Endothelial cell of umbilical vein (primary cell): ENCODE results near the gene SLC52A1. TPM values are rescaled to one million over a fixed set of nuclear protein-coding genes. Genes with fewer than 3 reads are reported as not detected.
A peak's percentile ranks its signal among the peaks of the same experiment; 100 is the strongest.
"Not testable (repeated sequence)": the region's sequence is repeated elsewhere in the genome, so short reads cannot be mapped to it uniquely, and the experiment has no call there.

ENCODE experiments used
- BruUV-seq: library from RNA; stranded (reverse); fragments of 400-500 nt; replicated peaks from 2 replicates; lab custom pipeline; 2021; lab: Mats Ljungman, UMichigan
- CTCF ChIA-PET: fragments of 300-600, 350-600 bp; sonication (Branson Sonifier 250); formaldehyde crosslinking; loops from one replicate; lab custom pipeline; 2021; ENCODE audit warnings: antibody characterized with exemption, inconsistent platforms; lab: Charles Lee
- POLR2A ChIA-PET: fragments of 300-600, 350-600 bp; sonication (Branson Sonifier 250); formaldehyde crosslinking; loops from one replicate; lab custom pipeline; 2021; ENCODE audit warnings: antibody characterized with exemption, inconsistent platforms; lab: Charles Lee
- DNase-seq: peaks from one replicate; pipeline ENCODE4 v3.0.0-alpha.2; 2011; ENCODE audit warnings: low read depth, low spot score
- FAIRE-seq: peaks from 2 replicates; lab custom pipeline; 2011; peaks lifted over from hg19 to GRCh38; lab: Jason Lieb, UNC
- H2AFZ ChIP-seq: 2 replicates; pipeline ENCODE4 v1.6.0; 2012; ENCODE audit warnings: low read depth, low read length, control low read depth, inconsistent platforms
- H3K27ac ChIP-seq: 2 replicates; pipeline ENCODE4 v1.5.1; 2011; ENCODE audit warnings: low read depth, mild to moderate bottlenecking, control low read depth, low read length, moderate library complexity; ENCODE audit not compliant: insufficient read depth
- H3K27me3 ChIP-seq, 2 experiments: 2 replicates each; pipeline versions ENCODE4 v1.6.0 to v1.6.1; 2011; ENCODE audit warnings: low read length in 2 of 2, mixed read lengths in 1 of 2; ENCODE audit not compliant: control insufficient read depth in 2 of 2, insufficient read depth in 2 of 2
- H3K36me3 ChIP-seq, 2 experiments: 2 replicates in 1 of 2; 3 replicates in 1 of 2; pipeline ENCODE4 v1.5.1; 2011; ENCODE audit warnings: low read length in 2 of 2, mild to moderate bottlenecking in 1 of 2, moderate library complexity in 1 of 2; ENCODE audit not compliant: control insufficient read depth in 2 of 2, insufficient read depth in 2 of 2; ENCODE audit errors: extremely low read depth in 1 of 2
- H3K4me1 ChIP-seq: 3 replicates; pipeline ENCODE4 v1.5.1; 2011; ENCODE audit warnings: mild to moderate bottlenecking, low read length; ENCODE audit not compliant: control insufficient read depth, insufficient read depth; ENCODE audit errors: extremely low read depth
- H3K4me2 ChIP-seq: 2 replicates; pipeline ENCODE4 v1.6.1; 2011; ENCODE audit warnings: low read length, control low read depth, mixed read lengths; ENCODE audit not compliant: insufficient read depth
- H3K4me3 ChIP-seq, 3 experiments: fragments of 200-600 bp in 1 of 3; sonication (generic), shearing (Covaris generic) in 1 of 3; replicated peaks in 1 of 3; 2 replicates each; pipeline ENCODE4 v1.5.1; 2011 to 2016; ENCODE audit warnings: control low read depth in 3 of 3, low read length in 3 of 3, mild to moderate bottlenecking in 2 of 3, inconsistent platforms in 1 of 3, low read depth in 1 of 3, moderate library complexity in 1 of 3; ENCODE audit not compliant: insufficient read depth in 1 of 3
- H3K79me2 ChIP-seq: 2 replicates; pipeline ENCODE4 v1.6.0; 2012; ENCODE audit warnings: low read length, inconsistent platforms; ENCODE audit not compliant: control insufficient read depth, insufficient read depth
- H3K9ac ChIP-seq: replicated peaks from 2 replicates; pipeline ENCODE3; 2011; ENCODE audit warnings: low read length, control low read depth; ENCODE audit not compliant: insufficient read depth; ENCODE audit errors: extremely low read depth
- H3K9me1 ChIP-seq: replicated peaks from 3 replicates; pipeline ENCODE4 v1.6.0; 2011; ENCODE audit warnings: mild to moderate bottlenecking, low read length; ENCODE audit not compliant: control insufficient read depth, insufficient read depth; ENCODE audit errors: extremely low read depth
- H3K9me3 ChIP-seq: replicated peaks from 2 replicates; pipeline ENCODE4 v1.5.1; 2012; ENCODE audit warnings: low read length, inconsistent platforms; ENCODE audit not compliant: control insufficient read depth, insufficient read depth
- H4K20me1 ChIP-seq: replicated peaks from 2 replicates; pipeline ENCODE3; 2011; ENCODE audit warnings: mild to moderate bottlenecking, low read length; ENCODE audit not compliant: control insufficient read depth, insufficient read depth; ENCODE audit errors: extremely low read depth
- EZH2 ChIP-seq: IDR thresholded peaks from 2 replicates; pipeline ENCODE4 v1.6.1; 2012; ENCODE audit warnings: borderline replicate concordance, low read depth, mild to moderate bottlenecking, moderate library complexity, low read length, inconsistent platforms; ENCODE audit not compliant: severe bottlenecking
- GATA2 ChIP-seq: IDR thresholded peaks from 2 replicates; pipeline ENCODE4 v1.7.0; 2011; ENCODE audit warnings: low read depth, mild to moderate bottlenecking, moderate library complexity, mixed read lengths, low read length; ENCODE audit not compliant: insufficient read length, insufficient read depth
- MYC ChIP-seq: IDR thresholded peaks from one replicate; pipeline ENCODE4 v1.6.1; 2011; ENCODE audit warnings: mild to moderate bottlenecking, low read depth, low read length
- POLR2AphosphoS5 ChIP-seq: IDR thresholded peaks from 2 replicates; pipeline ENCODE4 v1.6.1; 2012; ENCODE audit warnings: low read depth, mild to moderate bottlenecking, control low read depth, low read length, moderate library complexity; ENCODE audit not compliant: insufficient read depth
- dilution Hi-C: fragments of 300-500 bp; cut with MboI; formaldehyde crosslinking; loops from one replicate; pipeline ENCODE4 v1.15.0; 2019; ENCODE audit warnings: low sequenced_read_pairs; ENCODE audit not compliant: extremely low pct_ligation_motif_present
- intact Hi-C: fragments of 100-400 bp; cut with micrococcal nuclease; formaldehyde crosslinking; loops from one replicate; pipeline ENCODE4 v1.10.0; 2022
- polyA plus RNA-seq, 4 experiments: library from polyadenylated mRNA; depleted of rRNA in 3 of 4; stranded (reverse) in 3 of 4; unstranded in 1 of 4; fragments of >200 nt; gene quantifications; 2 replicates each; pipeline versions ENCODE4 v1.2.1 to v1.2.3, GENCODE V29; 2011 to 2012; ENCODE audit warnings: missing spikeins in 1 of 4
- total RNA-seq: library from RNA; stranded (reverse); gene quantifications from 2 replicates; pipeline ENCODE4 v1.2.3, GENCODE V29; 2021

Gene SLC52A1
- total and polyA plus RNA-seq, 2 donors (not counting 3 experiments of a cell fraction or from before 2014, with no cell fraction given): 0.04 TPM; not detected in 1

DNA sequence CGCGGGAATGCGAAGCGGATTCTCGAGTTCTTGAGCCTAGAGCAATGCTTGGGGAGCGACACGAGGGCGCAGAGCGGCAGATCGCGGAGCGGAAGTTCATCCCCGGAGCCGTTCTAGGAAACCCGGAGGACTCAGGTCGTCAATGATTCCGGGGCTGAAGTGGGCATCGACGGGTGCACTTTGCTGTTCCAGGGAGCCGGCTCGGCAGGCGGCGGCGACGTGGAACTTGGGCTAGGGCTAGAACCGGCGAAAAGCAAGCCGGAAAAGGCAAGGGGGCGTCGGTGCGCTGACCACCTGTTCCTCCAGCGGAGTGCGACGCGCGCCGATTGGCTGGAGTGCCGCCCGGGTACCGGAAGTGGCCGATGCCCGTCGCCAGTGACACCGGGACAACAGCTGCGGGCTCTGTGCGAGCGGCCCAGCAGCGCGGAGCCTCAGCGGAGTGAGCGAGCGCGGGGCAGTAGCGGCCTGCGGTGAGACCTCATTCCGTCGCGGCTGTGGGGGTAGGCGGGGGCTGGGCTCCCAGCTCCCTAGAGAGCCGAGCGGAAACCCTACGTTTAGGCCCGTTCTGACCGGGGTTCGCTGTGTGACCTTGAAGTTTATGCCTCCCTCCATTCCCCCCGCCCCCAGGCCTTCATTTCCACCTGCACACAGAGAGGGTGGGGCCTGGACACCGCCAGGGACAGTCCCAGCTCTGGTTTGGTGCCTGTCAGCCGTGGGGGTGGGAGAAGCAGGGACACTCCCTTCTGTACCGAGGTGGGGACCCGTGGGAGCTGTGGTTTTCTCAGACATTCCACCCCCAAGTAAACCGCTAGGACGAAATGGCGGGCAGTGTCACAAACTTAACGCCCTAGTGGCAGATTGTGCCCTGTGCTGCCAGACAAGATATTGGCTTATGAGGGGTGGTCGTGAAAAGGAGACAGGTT, 43.1 kb upstream of the SLC52A1 start, which contains the start of gene ZFP3:
TSS of gene ZFP3 (plus strand) at position 362 of the 923 bp plus-strand sequence. CDS start 13,038 bp downstream, outside the sequence.
- FAIRE-seq (peak; percentile 91), DNase-seq (peak; percentile 68)
- BruUV-seq: TSS peak; percentile 54
- dilution Hi-C loops: no loop called here
- H3K36me3 ChIP-seq: no peaks in the 10 kb centered on the region
- ChIA-PET CTCF (no interaction called here), POLR2A (no interaction called here)
- H3K9me3 ChIP-seq: no peaks in the 10 kb centered on the region
- H3K4me2 ChIP-seq: peak within 1 kb of the TSS; percentile 65
- H2AFZ ChIP-seq: peak within 1 kb of the TSS; percentile 95
- TF ChIP-seq GATA2 (no peak), POLR2AphosphoS5 (peak; percentile 35)
- no peaks in the 10 kb centered on the region for H3K9me1 ChIP-seq
- no peaks in the 10 kb centered on the region for H4K20me1 ChIP-seq
- H3K79me2 ChIP-seq: no peaks in the 10 kb centered on the region
- peak within 1 kb of the TSS; percentile 5 for H3K9ac ChIP-seq
- H3K27ac ChIP-seq: no peak within 1 kb of the TSS
- peaks cover 10% of the 10 kb centered on the region for H3K4me1 ChIP-seq
- H3K27me3 ChIP-seq: no peaks in the 10 kb centered on the region
- intact Hi-C loops: no loop called here
- peak within 1 kb of the TSS; percentile 8 to 58 (median 53) for H3K4me3 ChIP-seq

DNA sequence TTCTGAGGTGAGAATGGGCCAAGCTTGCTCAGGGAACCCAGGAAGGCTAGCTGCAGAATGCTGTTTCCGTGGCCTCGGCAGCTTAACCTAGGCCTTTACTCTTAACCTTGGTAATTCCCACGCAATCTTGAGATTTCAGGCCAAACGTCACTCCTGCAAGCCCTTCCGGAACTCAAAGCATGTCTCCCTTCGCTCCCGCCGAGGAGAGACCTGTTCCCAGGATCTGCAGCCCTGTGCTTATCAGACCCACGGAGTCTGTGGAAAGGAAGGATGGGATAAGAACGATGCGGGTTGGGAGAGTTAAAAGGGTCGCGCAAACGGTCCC, 42.5 kb upstream of the SLC52A1 start:
- peak; percentile 31 for TF ChIP-seq EZH2
- no peak for TF ChIP-seq MYC
- H3K27me3 ChIP-seq: no peaks in the 10 kb centered on the region
- DNase-seq (no peak), FAIRE-seq (no peak)
- dilution Hi-C loops (no loop called here), intact Hi-C loops (no loop called here)
- no peak overlapping the region for H3K27ac ChIP-seq
- no peaks in the 10 kb centered on the region for H3K9me1 ChIP-seq
- CTCF ChIA-PET: no interaction called here
- no peaks in the 10 kb centered on the region for H3K36me3 ChIP-seq
- no TSS peak for BruUV-seq
- H3K9ac ChIP-seq: no peak overlapping the region
- no peaks in the 10 kb centered on the region for H3K79me2 ChIP-seq
- peak overlapping the region; percentile 95 for H2AFZ ChIP-seq
- no peaks in the 10 kb centered on the region for H4K20me1 ChIP-seq
- H3K4me2 ChIP-seq: peak overlapping the region; percentile 65
- H3K4me3 ChIP-seq: peak overlapping the region; percentile 0 to 58 (median 53)
- no peaks in the 10 kb centered on the region for H3K9me3 ChIP-seq
- H3K4me1 ChIP-seq: peaks cover 10% of the 10 kb centered on the region
- POLR2A ChIA-PET: no interaction called here

DNA sequence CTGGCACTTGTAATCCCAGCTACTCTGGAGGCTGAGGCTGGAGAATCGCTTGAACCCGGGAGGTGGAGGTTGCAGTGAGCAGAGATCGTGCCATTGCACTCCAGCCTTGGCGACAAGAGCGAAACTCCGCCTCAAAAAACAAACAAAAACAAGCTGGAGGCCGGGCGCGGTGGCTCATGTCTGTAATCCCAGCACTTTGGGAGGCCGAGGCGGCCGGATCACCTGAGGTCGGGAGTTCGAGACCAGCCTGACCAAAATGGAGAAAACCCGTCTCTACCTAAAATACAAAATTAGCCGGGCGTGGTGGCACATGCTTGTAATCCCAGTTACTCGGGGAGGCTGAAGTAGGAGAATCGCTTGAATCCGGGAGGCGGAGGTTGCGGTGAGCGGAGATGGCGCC, 42.0 kb upstream of the SLC52A1 start:
- BruUV-seq, H3K27ac ChIP-seq, intact Hi-C loops, DNase-seq, H4K20me1 ChIP-seq, H3K79me2 ChIP-seq, H3K4me3 ChIP-seq, H3K27me3 ChIP-seq, POLR2A ChIA-PET, H3K9me3 ChIP-seq, H3K9ac ChIP-seq, H3K4me2 ChIP-seq, FAIRE-seq, H3K9me1 ChIP-seq, H3K36me3 ChIP-seq, dilution Hi-C loops, CTCF ChIA-PET, H2AFZ ChIP-seq: not testable (repeated sequence)
- H3K4me1 ChIP-seq: peaks cover 10% of the 10 kb centered on the region
